IMR-90 (cell line): ENCODE data around the gene RAP1GAP2. TPM values are rescaled to one million over a fixed set of nuclear protein-coding genes. Genes with fewer than 3 reads are reported as not detected.

Source experiments
- ATAC-seq: fragments of 200-7000 bp; cut with Tn5 transposase; 2 replicates; pipeline ENCODE4 v1.9.1; 2020; ENCODE audit warnings: low read depth, mild to moderate bottlenecking, moderate library complexity
- BruUV-seq: library from RNA; stranded (reverse); fragments of 400-500 nt; replicated peaks from 2 replicates; lab custom pipeline; 2021; lab: Mats Ljungman, UMichigan
- CTCF ChIA-PET: fragments of 300-600 bp; formaldehyde crosslinking; extraction: SDS; loops from one replicate; lab custom pipeline; 2021; ENCODE audit warnings: antibody characterized with exemption; lab: Yijun Ruan, JAX
- POLR2A ChIA-PET: fragments of 300-600 bp; sonication (Branson Sonifier 250); formaldehyde crosslinking; loops from one replicate; lab custom pipeline; 2022; ENCODE audit warnings: antibody characterized with exemption; ENCODE audit not compliant: unreplicated experiment; lab: Charles Lee
- DNase-seq: peaks from one replicate; pipeline ENCODE4 v3.0.0; 2013
- H2AFZ ChIP-seq: replicated peaks from 2 replicates; pipeline ENCODE3; 2013; ENCODE audit warnings: low read length, mild to moderate bottlenecking; ENCODE audit not compliant: poor library complexity
- H2AK5ac ChIP-seq: 2 replicates; pipeline ENCODE4 v1.6.1; 2013; ENCODE audit warnings: low read depth, low read length, inconsistent platforms
- H2AK9ac ChIP-seq: replicated peaks from 2 replicates; pipeline ENCODE3; 2013; ENCODE audit warnings: mild to moderate bottlenecking, low read depth, low read length, moderate library complexity; ENCODE audit not compliant: poor library complexity
- H2BK120ac ChIP-seq: 2 replicates; pipeline ENCODE4 v1.6.1; 2013; ENCODE audit warnings: low read depth, low read length, inconsistent platforms
- H2BK15ac ChIP-seq: 3 replicates; pipeline ENCODE4 v1.6.1; 2013; ENCODE audit warnings: low read depth, low read length, inconsistent platforms
- H2BK20ac ChIP-seq: 2 replicates; pipeline ENCODE4 v1.6.1; 2013; ENCODE audit warnings: low read depth, mild to moderate bottlenecking, inconsistent platforms, low read length, moderate library complexity
- H2BK5ac ChIP-seq: 2 replicates; pipeline ENCODE4 v1.6.1; 2013; ENCODE audit warnings: mild to moderate bottlenecking, low read depth, low read length, inconsistent platforms; ENCODE audit not compliant: poor library complexity, severe bottlenecking
- H3K14ac ChIP-seq: replicated peaks from 2 replicates; pipeline ENCODE4 v1.6.1; 2013; ENCODE audit warnings: low read depth, low read length, inconsistent platforms
- H3K18ac ChIP-seq: 2 replicates; pipeline ENCODE4 v1.6.1; 2013; ENCODE audit warnings: low read depth, low read length, control low read depth
- H3K23ac ChIP-seq: 2 replicates; pipeline ENCODE4 v1.6.1; 2013; ENCODE audit warnings: low read depth, low read length, inconsistent platforms
- H3K27ac ChIP-seq: 2 replicates; pipeline ENCODE4 v1.5.1; 2013; ENCODE audit warnings: mild to moderate bottlenecking, control low read depth, low read length; ENCODE audit not compliant: insufficient read depth
- H3K27me3 ChIP-seq: 2 replicates; pipeline ENCODE4 v1.6.1; 2013; ENCODE audit warnings: low read length; ENCODE audit not compliant: control insufficient read depth, insufficient read depth
- H3K36me3 ChIP-seq: 2 replicates; pipeline ENCODE4 v1.6.1; 2013; ENCODE audit warnings: low read length, mixed read lengths; ENCODE audit not compliant: control insufficient read depth, insufficient read depth
- H3K4ac ChIP-seq: 2 replicates; pipeline ENCODE4 v1.6.1; 2013; ENCODE audit warnings: low read depth, low read length, inconsistent platforms
- H3K4me1 ChIP-seq: 2 replicates; pipeline ENCODE4 v1.6.1; 2013; ENCODE audit warnings: low read length, mixed read lengths; ENCODE audit not compliant: control insufficient read depth, insufficient read depth
- H3K4me2 ChIP-seq: 2 replicates; pipeline ENCODE4 v1.6.1; 2013; ENCODE audit warnings: low read depth, mild to moderate bottlenecking, control low read depth, low read length, moderate library complexity
- H3K4me3 ChIP-seq: 2 replicates; pipeline ENCODE4 v1.5.1; 2013; ENCODE audit warnings: low read depth, mild to moderate bottlenecking, control low read depth, low read length, moderate library complexity; ENCODE audit not compliant: insufficient read depth
- H3K56ac ChIP-seq: 2 replicates; pipeline ENCODE4 v1.6.1; 2013; ENCODE audit warnings: low read length, inconsistent platforms; ENCODE audit not compliant: insufficient read depth; ENCODE audit errors: extremely low read depth
- H3K79me1 ChIP-seq, 2 experiments: 2 replicates each; pipeline ENCODE4 v1.6.1; 2013; ENCODE audit warnings: low read length in 2 of 2, inconsistent platforms in 1 of 2, low read depth in 1 of 2
- H3K9ac ChIP-seq: 2 replicates; pipeline ENCODE4 v1.6.1; 2013; ENCODE audit warnings: low read depth, low read length, control low read depth
- H3K9me1 ChIP-seq: 2 replicates; pipeline ENCODE4 v1.6.1; 2013; ENCODE audit warnings: low read length, inconsistent platforms; ENCODE audit not compliant: insufficient read depth
- H3K9me3 ChIP-seq: 2 replicates; pipeline ENCODE4 v1.6.1; 2013; ENCODE audit warnings: low read length; ENCODE audit not compliant: control insufficient read depth, insufficient read depth
- H4K20me1 ChIP-seq: 2 replicates; pipeline ENCODE4 v1.6.1; 2013; ENCODE audit warnings: low read length, inconsistent platforms; ENCODE audit not compliant: insufficient read depth
- H4K5ac ChIP-seq: 2 replicates; pipeline ENCODE4 v1.6.1; 2013; ENCODE audit warnings: mild to moderate bottlenecking, low read depth, low read length, control low read depth
- H4K8ac ChIP-seq, 2 experiments: 2 replicates each; pipeline ENCODE4 v1.6.1; 2013; ENCODE audit warnings: low read depth in 2 of 2, low read length in 2 of 2, control low read depth in 1 of 2, inconsistent platforms in 1 of 2
- H4K91ac ChIP-seq: 2 replicates; pipeline ENCODE4 v1.6.1; 2013; ENCODE audit warnings: low read depth, low read length, inconsistent platforms; ENCODE audit not compliant: insufficient read depth
- BHLHE40 ChIP-seq: fragments of 150-350 bp; IDR thresholded peaks from 2 replicates; pipeline ENCODE4 v1.6.1; 2016; ENCODE audit warnings: mild to moderate bottlenecking, low read depth, low read length
- CEBPB ChIP-seq: IDR thresholded peaks from 2 replicates; pipeline ENCODE4 v1.6.1; 2012; ENCODE audit warnings: low read depth, low read length, improper control_type of control experiment
- FOS ChIP-seq: fragments of 150-350 bp; IDR thresholded peaks from 2 replicates; pipeline ENCODE4 v1.6.1; 2016; ENCODE audit warnings: low read depth, low read length
- MAFK ChIP-seq: IDR thresholded peaks from 2 replicates; pipeline ENCODE4 v1.6.1; 2012; ENCODE audit warnings: low read depth, low read length, improper control_type of control experiment
- MAZ ChIP-seq: IDR thresholded peaks from 2 replicates; pipeline ENCODE4 v1.6.1; 2012; ENCODE audit warnings: low read depth, mild to moderate bottlenecking, low read length, improper control_type of control experiment, moderate library complexity, borderline replicate concordance
- MXI1 ChIP-seq: IDR thresholded peaks from 2 replicates; pipeline ENCODE4 v1.6.1; 2012; ENCODE audit warnings: low read depth, mild to moderate bottlenecking, low read length, moderate library complexity, borderline replicate concordance
- NFE2L2 ChIP-seq: fragments of 150-350 bp; IDR thresholded peaks from 2 replicates; pipeline ENCODE4 v1.6.1; 2016; ENCODE audit warnings: low read depth, mild to moderate bottlenecking, low read length
- POLR2A ChIP-seq: IDR thresholded peaks from 2 replicates; pipeline ENCODE4 v1.6.1; 2012; ENCODE audit warnings: mild to moderate bottlenecking, low read depth, low read length
- RAD21 ChIP-seq: IDR thresholded peaks from 2 replicates; pipeline ENCODE4 v1.6.1; 2012; ENCODE audit warnings: low read length, improper control_type of control experiment
- RCOR1 ChIP-seq: IDR thresholded peaks from 2 replicates; pipeline ENCODE4 v1.6.1; 2012; ENCODE audit warnings: mild to moderate bottlenecking, low read length, improper control_type of control experiment; ENCODE audit not compliant: insufficient replicate concordance
- RFX5 ChIP-seq: IDR thresholded peaks from 2 replicates; pipeline ENCODE4 v1.8.0; 2012; ENCODE audit warnings: low read depth, mild to moderate bottlenecking, low read length, moderate library complexity
- SMC3 ChIP-seq: fragments of 150-350 bp; IDR thresholded peaks from 2 replicates; pipeline ENCODE4 v1.6.1; 2016; ENCODE audit warnings: low read depth, mild to moderate bottlenecking, antibody characterized with exemption, low read length, moderate library complexity
- USF2 ChIP-seq: fragments of 150-350 bp; IDR thresholded peaks from 2 replicates; pipeline ENCODE4 v1.6.1; 2017; ENCODE audit warnings: mild to moderate bottlenecking, antibody characterized with exemption, low read length, low read depth
- WGBS, 2 experiments: methylation state at CpG; one replicate each; pipeline versions ENCODE4 v1.1.5 to v1.1.7; 2013; ENCODE audit warnings: missing lambda C conversion rate in 2 of 2; ENCODE audit not compliant: insufficient read length in 1 of 2; ENCODE audit errors: extremely low coverage in 2 of 2; 5-methylcytosine and 5-hydroxymethylcytosine counted together
- dilution Hi-C: fragments of 300-500 bp; cut with HindIII; formaldehyde crosslinking; loops from one replicate; pipeline ENCODE4 v1.14.3; 2018; ENCODE audit warnings: low sequenced_read_pairs; ENCODE audit not compliant: unreplicated experiment
- in situ Hi-C: fragments of 300-500 bp; cut with MboI; formaldehyde crosslinking; loops from 3 replicates; pipeline ENCODE4 v1.14.3; 2019; ENCODE audit warnings: low sequenced_read_pairs, inconsistent platforms, mixed read lengths
- intact Hi-C: fragments of 100-400 bp; cut with micrococcal nuclease; formaldehyde crosslinking; loops from 2 replicates; pipeline ENCODE4 v1.10.0; 2022
- polyA plus RNA-seq, 3 experiments: library from polyadenylated mRNA; depleted of rRNA; stranded (reverse); fragments of >200 nt; gene quantifications; 2 replicates each; pipeline ENCODE4 v1.2.3, GENCODE V29; 2012; ENCODE audit warnings: low replicate concordance in 1 of 3
- total RNA-seq: library from RNA; depleted of rRNA; stranded (reverse); fragments of >200 nt; gene quantifications from 2 replicates; pipeline ENCODE4 v1.2.3, GENCODE V29; 2012
- TF ChIP-seq, protein P1 (sequence below): fragments of 150-350 bp; IDR thresholded peaks from 2 replicates; pipeline ENCODE4 v1.6.1; 2016; ENCODE audit warnings: low read depth, mild to moderate bottlenecking, low read length, moderate library complexity, borderline replicate concordance

The RAP1GAP2 gene
- total and polyA plus RNA-seq, 2 of the 4 experiments (the other 2 are of a cell fraction): 5.7 to 7.5 TPM

DNA sequence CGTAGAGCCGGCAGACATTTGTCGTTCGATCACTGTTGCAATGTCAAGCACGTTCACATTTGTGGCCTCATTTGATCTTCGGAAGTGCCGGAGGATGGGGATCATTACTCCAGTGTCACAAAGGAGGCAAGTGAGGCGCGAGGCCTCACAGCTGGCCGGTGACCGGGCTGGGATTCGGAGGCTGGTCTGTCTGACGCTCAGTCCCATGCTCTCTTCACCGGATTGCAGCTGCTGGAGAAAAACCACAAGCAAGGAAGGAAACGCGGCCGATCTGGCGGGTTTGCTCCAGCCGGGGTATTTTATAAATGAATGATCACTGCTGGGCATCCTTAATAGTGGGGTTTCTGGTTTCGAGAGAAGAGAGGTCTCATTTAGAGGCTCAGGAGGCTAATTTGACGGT lies 139.4 kb downstream of the RAP1GAP2 start:
- in situ Hi-C loops (no loop called here), intact Hi-C loops (no loop called here), dilution Hi-C loops (no loop called here)
- Histone ChIP-seq H2AFZ (no peak overlapping the region), H3K23ac (no peak overlapping the region), H3K4me1 (no peaks in the 10 kb centered on the region), H3K4me3 (no peak overlapping the region), H2BK20ac (no peak overlapping the region), H3K9ac (no peak overlapping the region), H3K9me1 (no peaks in the 10 kb centered on the region; the same call in 1 of the 2 replicates), H3K27ac (no peak overlapping the region), H3K36me3 (no peaks in the 10 kb centered on the region), H2BK120ac (no peak overlapping the region), H4K20me1 (no peaks in the 10 kb centered on the region), H4K5ac (no peak overlapping the region), H3K79me1 (peaks cover 3 to 8% of the 10 kb centered on the region in 2 experiments; a peak in 1 of 4 replicates), H4K8ac (no peak overlapping the region), H3K18ac (no peak overlapping the region), H3K4ac (no peak overlapping the region), H3K14ac (no peak overlapping the region), H3K56ac (no peak overlapping the region), H2BK15ac (no peak overlapping the region), H3K27me3 (no peaks in the 10 kb centered on the region), H3K4me2 (no peak overlapping the region), H3K9me3 (no peaks in the 10 kb centered on the region), H2AK9ac (peak overlapping the region; percentile 9), H4K91ac (no peak overlapping the region), H2AK5ac (no peak overlapping the region), H2BK5ac (no peak overlapping the region)
- CTCF ChIA-PET: no interaction called here
- BruUV-seq: no TSS peak
- 15% methylated on average over 6 of the region's 21 CpGs; no CpG with 5 or more reads in 1 of the 2 experiments for WGBS, 2 experiments
- POLR2A ChIA-PET: no interaction called here
- ATAC-seq (no peak), DNase-seq (peak; percentile 27)
- TF ChIP-seq FOS: no peak
- TF ChIP-seq RFX5: no peak
- no peak for TF ChIP-seq MAFK
- TF ChIP-seq SMC3: no peak
- TF ChIP-seq MAZ: no peak
- no peak for TF ChIP-seq MXI1
- no peak for TF ChIP-seq RCOR1
- TF ChIP-seq BHLHE40: no peak
- TF ChIP-seq, protein P1, sequence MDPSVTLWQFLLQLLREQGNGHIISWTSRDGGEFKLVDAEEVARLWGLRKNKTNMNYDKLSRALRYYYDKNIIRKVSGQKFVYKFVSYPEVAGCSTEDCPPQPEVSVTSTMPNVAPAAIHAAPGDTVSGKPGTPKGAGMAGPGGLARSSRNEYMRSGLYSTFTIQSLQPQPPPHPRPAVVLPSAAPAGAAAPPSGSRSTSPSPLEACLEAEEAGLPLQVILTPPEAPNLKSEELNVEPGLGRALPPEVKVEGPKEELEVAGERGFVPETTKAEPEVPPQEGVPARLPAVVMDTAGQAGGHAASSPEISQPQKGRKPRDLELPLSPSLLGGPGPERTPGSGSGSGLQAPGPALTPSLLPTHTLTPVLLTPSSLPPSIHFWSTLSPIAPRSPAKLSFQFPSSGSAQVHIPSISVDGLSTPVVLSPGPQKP: no peak
- no peak for TF ChIP-seq NFE2L2
- no peak for TF ChIP-seq POLR2A
- TF ChIP-seq RAD21: no peak
- no peak for TF ChIP-seq USF2
- TF ChIP-seq CEBPB: no peak
